ENCODE data around the gene GSC2.

GSC2 gene

GRCh38 chr22:19118329-19118880, 31.7 kb downstream of the GSC2 start:
- no peak for DNase-seq

GRCh38 chr22:19117111-19117512, 33.0 kb downstream of the GSC2 start:
- DNase-seq, result no peak

- no peak for DNase-seq
These were observed 34.5 kb downstream of the GSC2 start for GRCh38 chr22:19115628-19116027.

- no peak for DNase-seq
These were observed 35.0 kb downstream of the GSC2 start for GRCh38 chr22:19114984-19115552.

- DNase-seq, result no peak
These were observed 36.7 kb downstream of the GSC2 start for GRCh38 chr22:19113429-19113828.

GRCh38 chr22:19111584-19111983, 38.5 kb downstream of the GSC2 start:
- no peak for DNase-seq

- no peak for DNase-seq
These were observed 39.0 kb downstream of the GSC2 start for GRCh38 chr22:19111140-19111539.

GRCh38 chr22:19110646-19111045, 39.4 kb downstream of the GSC2 start:
- DNase-seq, result no peak

GRCh38 chr22:19110064-19110458, 40.0 kb downstream of the GSC2 start:
- DNase-seq, result peak; percentile 25

- DNase-seq, result peak; percentile 69
These were observed 40.7 kb downstream of the GSC2 start for GRCh38 chr22:19109198-19110063.

- DNase-seq, result no peak
These were observed 41.3 kb downstream of the GSC2 start for GRCh38 chr22:19108807-19109197.

- DNase-seq, result no peak
These were observed 42.4 kb downstream of the GSC2 start for GRCh38 chr22:19107730-19108074.

GRCh38 chr22:19106886-19107729, 43.0 kb downstream of the GSC2 start:
- DNase-seq, result no peak

GRCh38 chr22:19105867-19106802, 44.0 kb downstream of the GSC2 start:
- peak; percentile 71 for DNase-seq

GRCh38 chr22:19105456-19105855, 44.6 kb downstream of the GSC2 start:
- no peak for DNase-seq

GRCh38 chr22:19103880-19104821, 45.9 kb downstream of the GSC2 start:
- no peak for DNase-seq

- no peak for DNase-seq
These were observed 51.9 kb downstream of the GSC2 start for GRCh38 chr22:19098157-19098556.

GRCh38 chr22:19097518-19097917, 52.6 kb downstream of the GSC2 start:
- no peak for DNase-seq

All from CD4-positive, alpha-beta T cell treated with Interleukin-17A for 4 hours (primary cell).